ENCODE measurements around the gene CIB4. TPM values are rescaled to one million over a fixed set of nuclear protein-coding genes. Genes with fewer than 3 reads are reported as not detected.

Gene CIB4
- total RNA-seq, 1 donor from 2014 or later, result not detected

DNA sequence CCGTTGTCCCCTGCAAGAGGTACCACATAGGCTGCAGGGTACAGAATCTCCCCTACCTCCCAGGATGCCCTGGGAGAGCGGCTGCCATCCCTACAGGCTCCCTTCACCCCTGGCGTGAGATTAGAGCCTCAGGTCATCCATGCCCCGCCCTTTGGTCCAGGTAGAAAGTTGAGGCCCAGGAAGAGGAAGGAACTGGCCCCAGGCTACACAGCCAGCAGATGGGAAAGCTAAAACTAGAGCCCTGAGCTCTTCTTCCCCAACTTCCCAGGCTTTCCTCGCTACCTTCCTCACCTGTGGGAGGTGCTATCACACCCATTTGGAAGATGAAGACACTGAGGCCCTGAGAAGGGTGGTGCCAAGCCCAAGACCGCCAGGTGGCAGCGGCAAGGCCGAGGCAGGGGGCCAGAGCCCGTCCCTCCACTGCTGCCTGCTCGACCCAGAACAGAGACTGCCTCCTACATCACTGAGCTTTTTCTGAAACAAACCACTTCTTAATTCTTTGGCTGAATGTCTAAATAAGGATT is 25.8 kb downstream of the CIB4 start:
- TF ChIP-seq, protein P1, sequence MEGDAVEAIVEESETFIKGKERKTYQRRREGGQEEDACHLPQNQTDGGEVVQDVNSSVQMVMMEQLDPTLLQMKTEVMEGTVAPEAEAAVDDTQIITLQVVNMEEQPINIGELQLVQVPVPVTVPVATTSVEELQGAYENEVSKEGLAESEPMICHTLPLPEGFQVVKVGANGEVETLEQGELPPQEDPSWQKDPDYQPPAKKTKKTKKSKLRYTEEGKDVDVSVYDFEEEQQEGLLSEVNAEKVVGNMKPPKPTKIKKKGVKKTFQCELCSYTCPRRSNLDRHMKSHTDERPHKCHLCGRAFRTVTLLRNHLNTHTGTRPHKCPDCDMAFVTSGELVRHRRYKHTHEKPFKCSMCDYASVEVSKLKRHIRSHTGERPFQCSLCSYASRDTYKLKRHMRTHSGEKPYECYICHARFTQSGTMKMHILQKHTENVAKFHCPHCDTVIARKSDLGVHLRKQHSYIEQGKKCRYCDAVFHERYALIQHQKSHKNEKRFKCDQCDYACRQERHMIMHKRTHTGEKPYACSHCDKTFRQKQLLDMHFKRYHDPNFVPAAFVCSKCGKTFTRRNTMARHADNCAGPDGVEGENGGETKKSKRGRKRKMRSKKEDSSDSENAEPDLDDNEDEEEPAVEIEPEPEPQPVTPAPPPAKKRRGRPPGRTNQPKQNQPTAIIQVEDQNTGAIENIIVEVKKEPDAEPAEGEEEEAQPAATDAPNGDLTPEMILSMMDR (conservative IDR thresholded peaks at IDR 0.05), result no peak
- Mint-ChIP-seq H3K27ac (ENCODE audit: unreplicated experiment) (no peak overlapping the region), H3K4me3 (no peak overlapping the region), H3K9me3 (no peaks in the 10 kb centered on the region), H3K36me3 (ENCODE audit: low read depth) (no peaks in the 10 kb centered on the region), H3K27me3 (ENCODE audit: low read depth) (peaks cover 32% of the 10 kb centered on the region), H3K4me1 (peaks cover 13% of the 10 kb centered on the region)
- no peak for DNase-seq (ENCODE audit: low read depth, low spot score)

DNA sequence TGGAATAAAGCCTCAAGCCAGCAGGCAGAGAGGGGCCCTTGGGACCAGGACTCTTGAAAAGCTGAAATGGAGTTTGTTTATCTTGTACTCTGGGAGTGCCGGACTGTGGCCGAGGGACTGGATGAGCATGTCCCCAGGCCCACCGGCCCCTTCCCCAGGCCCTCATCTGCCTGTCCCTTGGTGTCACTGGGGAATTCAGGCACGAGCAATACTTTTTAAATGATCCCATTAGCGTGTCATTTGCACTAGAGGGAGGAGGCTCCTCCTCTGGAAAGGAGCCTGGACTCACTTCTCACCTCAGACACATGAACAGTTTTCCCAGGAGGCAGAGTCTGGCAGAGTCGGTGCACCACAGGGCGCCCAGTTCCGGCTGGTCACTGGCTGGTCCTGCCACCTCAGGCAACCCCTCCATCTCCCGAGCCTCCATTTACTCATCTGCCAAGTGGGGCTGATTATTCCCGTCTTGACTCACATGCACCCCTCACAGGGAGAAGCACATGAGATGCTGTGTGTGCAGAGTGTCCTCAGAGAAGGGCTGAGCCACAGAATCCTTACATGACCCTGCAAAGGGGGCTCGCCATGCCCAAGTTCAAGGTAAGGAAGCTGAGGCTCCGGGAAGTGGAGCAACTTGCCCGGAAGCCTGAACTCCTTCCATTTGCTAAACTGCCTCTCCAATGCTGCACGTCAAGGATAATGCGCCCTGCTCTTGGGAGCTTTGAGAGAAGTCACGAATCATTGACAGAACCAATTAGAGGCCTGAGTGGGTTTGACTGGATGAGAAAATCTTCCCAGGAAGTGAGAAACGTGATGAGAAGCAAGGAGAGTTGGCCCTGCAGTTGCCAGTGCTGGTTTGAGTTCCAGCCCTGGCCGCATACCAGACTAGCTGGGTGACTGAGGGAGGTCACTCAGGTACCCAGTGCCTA is 26.7 kb downstream of the CIB4 start:
- Mint-ChIP-seq H3K27me3 (ENCODE audit: low read depth) (peaks cover 22% of the 10 kb centered on the region), H3K4me3 (no peak overlapping the region), H3K27ac (ENCODE audit: unreplicated experiment) (no peak overlapping the region), H3K36me3 (ENCODE audit: low read depth) (no peaks in the 10 kb centered on the region), H3K9me3 (no peaks in the 10 kb centered on the region), H3K4me1 (peaks cover 16% of the 10 kb centered on the region)
- DNase-seq (ENCODE audit: low read depth, low spot score), result no peak
- TF ChIP-seq, protein P1 (conservative IDR thresholded peaks at IDR 0.05), result no peak

DNA sequence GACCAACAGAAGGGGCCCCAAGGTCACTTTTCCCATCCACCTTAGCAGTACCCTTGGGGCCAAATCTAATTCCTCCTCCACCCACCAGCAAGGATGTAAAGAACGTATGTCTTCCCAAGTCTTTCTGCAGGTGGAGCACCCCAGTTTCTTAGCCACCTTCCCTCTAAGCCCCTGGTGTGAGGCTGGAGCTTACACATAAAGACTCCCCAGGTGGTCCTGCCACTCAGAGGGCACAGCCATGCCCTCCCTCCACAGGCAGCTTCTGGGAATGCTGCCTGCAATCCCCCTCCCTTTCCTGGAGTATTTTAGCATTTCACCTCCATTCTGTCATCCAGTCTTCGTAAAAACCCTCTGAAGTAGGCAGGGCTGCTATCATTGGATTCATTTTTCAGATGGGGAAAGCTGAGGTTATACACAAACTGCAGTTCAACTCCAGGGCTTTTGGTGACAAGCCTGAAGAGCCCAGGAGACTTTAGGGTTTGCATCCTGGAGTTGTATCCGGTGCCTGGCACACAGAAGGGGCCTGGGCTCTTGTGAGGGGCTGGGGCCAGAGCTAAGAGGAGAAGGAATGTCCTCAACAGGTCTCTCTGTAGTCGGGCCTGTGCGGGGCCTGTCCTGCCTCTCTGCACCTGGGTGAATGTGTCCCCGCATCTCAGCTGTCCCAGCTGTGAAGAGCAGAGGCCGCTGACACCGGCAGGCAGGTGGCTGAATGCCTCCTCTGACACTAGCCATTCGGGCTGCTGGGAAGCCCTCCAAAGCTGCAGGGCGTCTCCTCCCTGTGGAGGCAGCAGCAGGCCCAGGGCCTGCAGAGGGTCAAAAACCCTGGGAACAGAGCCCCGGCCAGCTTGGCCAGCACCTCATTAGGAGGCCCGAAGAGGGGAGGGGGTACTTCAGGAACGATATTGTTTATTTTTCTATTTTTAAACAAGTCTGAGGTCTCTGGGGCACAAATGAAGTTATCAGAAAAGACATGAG is 27.6 kb downstream of the CIB4 start:
- Mint-ChIP-seq H3K27ac (ENCODE audit: unreplicated experiment) (no peak overlapping the region), H3K4me1 (peaks cover 24% of the 10 kb centered on the region), H3K4me3 (no peak overlapping the region), H3K36me3 (ENCODE audit: low read depth) (no peaks in the 10 kb centered on the region), H3K9me3 (no peaks in the 10 kb centered on the region), H3K27me3 (ENCODE audit: low read depth) (peaks cover 13% of the 10 kb centered on the region)
- TF ChIP-seq, protein P1 (conservative IDR thresholded peaks at IDR 0.05), result no peak
- no peak for DNase-seq (ENCODE audit: low read depth, low spot score)

DNA sequence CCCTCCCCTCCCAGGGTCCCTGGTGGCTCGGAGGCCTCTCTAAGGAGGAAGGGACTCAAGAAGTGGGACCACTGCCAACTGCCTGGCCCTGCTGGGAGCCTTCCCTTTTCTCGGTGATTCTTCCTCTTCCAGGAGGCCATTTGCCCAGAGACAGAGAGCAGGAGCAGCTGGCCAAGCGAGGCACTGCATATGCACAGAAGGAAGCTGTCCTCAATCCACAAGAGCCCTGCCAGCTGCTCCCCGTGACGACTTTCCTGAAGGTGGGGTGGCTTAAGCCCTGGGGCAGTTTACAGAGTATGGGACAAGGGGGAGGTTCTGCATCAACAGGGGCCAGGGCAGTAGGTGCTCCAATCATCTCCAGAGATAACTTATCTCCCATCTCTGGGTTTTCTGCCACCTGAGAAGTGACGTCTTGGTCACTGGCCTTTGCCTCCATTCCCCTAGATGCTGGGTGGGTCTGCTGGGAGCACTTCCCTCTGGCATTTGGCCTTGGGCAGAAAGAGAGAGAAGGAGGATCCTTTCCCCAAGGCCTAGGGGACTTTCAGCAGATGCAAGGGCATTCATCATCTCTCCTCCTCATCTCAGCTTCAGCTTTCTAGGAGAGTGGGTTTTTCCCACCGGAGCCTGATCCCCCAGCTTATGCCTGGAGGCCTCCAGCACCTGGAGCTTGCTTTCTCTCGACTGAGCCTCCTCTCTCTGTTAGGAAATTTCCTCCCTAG is 28.5 kb downstream of the CIB4 start:
- no peak for DNase-seq (ENCODE audit: low read depth, low spot score)
- Mint-ChIP-seq H3K27ac (ENCODE audit: unreplicated experiment) (no peak overlapping the region), H3K27me3 (ENCODE audit: low read depth) (peaks cover 11% of the 10 kb centered on the region), H3K9me3 (no peaks in the 10 kb centered on the region), H3K4me3 (no peak overlapping the region), H3K4me1 (peaks cover 24% of the 10 kb centered on the region), H3K36me3 (ENCODE audit: low read depth) (no peaks in the 10 kb centered on the region)
- TF ChIP-seq, protein P1 (conservative IDR thresholded peaks at IDR 0.05), result no peak

DNA sequence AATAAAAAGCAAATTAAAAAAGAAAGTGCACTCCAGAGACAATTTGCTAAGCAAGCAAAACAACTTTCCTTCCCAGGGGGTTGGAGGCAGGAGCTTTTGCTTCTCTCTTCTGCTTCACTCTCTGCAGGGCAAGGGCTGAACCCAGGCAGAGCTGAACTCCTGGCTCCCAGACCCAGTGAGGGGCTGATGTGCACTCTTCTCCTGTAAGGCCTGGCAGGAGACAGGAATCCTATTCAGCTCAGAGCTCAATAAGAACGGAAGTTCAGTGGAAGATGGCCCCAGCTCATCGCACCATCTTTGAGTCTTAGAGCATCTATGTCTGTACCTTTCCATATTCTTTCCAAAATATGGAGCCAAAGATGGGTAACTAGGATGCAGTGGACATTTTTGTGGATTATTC is 29.1 kb downstream of the CIB4 start:
- no peak for DNase-seq (ENCODE audit: low read depth, low spot score)
- Mint-ChIP-seq H3K27me3 (ENCODE audit: low read depth) (peaks cover 5% of the 10 kb centered on the region), H3K9me3 (no peaks in the 10 kb centered on the region), H3K4me3 (no peak overlapping the region), H3K4me1 (peaks cover 20% of the 10 kb centered on the region), H3K36me3 (ENCODE audit: low read depth) (no peaks in the 10 kb centered on the region), H3K27ac (ENCODE audit: unreplicated experiment) (no peak overlapping the region)
- TF ChIP-seq, protein P1 (conservative IDR thresholded peaks at IDR 0.05), result no peak

Data from neural crest cell (in vitro differentiated cells).